ENCODE data around the gene NUP214. TPM values are rescaled to one million over a fixed set of nuclear protein-coding genes. Genes with fewer than 3 reads are reported as not detected.

The NUP214 gene
- total RNA-seq, 1 experiment from 2014 or later: 64.2 TPM

DNA sequence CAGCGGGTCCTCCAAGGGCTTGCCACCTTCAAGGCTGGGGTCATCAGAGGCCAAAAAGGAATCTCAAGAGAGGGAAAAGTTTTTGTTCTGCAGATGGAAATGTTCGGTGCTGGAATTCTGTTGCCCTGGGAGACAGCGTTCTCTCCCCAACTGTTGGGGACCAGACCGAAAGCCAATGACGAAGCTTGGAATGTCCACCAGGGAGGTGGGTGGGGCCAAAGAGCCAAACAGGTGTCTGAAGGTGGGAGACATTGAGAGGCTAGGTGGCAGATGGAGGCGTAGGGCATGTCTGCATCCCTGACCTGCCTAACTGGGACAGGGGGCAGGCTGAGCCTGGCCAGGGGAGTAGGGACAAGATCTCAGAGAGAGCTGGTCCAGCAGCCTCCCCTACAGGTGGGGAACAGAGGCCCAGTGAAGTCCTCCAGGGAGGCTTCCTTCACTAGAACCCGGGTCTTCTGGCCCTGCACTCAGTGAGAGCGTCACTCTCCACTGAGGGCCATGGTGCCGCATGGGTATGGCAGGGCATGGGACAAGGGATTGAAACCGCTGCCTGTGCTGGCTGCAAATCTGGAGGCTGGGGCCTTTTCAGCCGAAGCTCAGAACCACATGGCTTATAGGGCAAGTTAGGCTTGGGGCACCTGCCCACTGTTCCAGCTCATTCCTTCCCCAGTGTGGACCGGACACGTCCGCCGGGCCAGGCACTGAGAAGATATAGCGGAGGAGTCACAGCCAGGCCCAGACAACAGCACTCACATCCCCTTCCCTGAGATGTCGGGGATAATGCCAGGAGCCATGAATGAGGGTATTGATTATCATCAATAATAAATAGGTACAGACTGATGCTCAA, 156.0 kb downstream of the NUP214 start:
- H3K4me3 ChIP-seq (ENCODE audit: low read depth, low read length, poor library complexity, severe bottlenecking): no peak overlapping the region
- no TSS peak for BruUV-seq (replicated peaks)
- intact Hi-C loops (cut with micrococcal nuclease; ENCODE audit: unreplicated experiment): no loop called here
- no peaks in the 10 kb centered on the region for H3K9me3 ChIP-seq (ENCODE audit: low read depth, low read length, poor library complexity, severe bottlenecking)
- no peak for DNase-seq (ENCODE audit: low spot score)
- no peak overlapping the region for H3K27ac ChIP-seq (ENCODE audit: low read depth, low read length, poor library complexity, severe bottlenecking)
- peaks cover 11% of the 10 kb centered on the region for H3K4me1 ChIP-seq (ENCODE audit: insufficient read depth, low read length, poor library complexity, severe bottlenecking)
- peaks cover 19% of the 10 kb centered on the region for H3K27me3 ChIP-seq (replicated peaks; ENCODE audit: insufficient read depth, low read depth, low read length, poor library complexity)
- TF ChIP-seq CTCF (conservative IDR thresholded peaks at IDR 0.05; ENCODE audit: low read depth, low read length) (no peak), EZH2 (IDR thresholded peaks at IDR 0.05; ENCODE audit: borderline replicate concordance, low read depth, low read length, poor library complexity, severe bottlenecking) (no peak)
- H3K36me3 ChIP-seq (ENCODE audit: insufficient read depth, low read length, poor library complexity, severe bottlenecking): no peaks in the 10 kb centered on the region
- ChIA-PET POLR2A (ENCODE audit: low non-redundant PET) (no interaction called here), CTCF (no interaction called here)

- intact Hi-C loops (cut with micrococcal nuclease; ENCODE audit: unreplicated experiment): no loop called here
- ChIA-PET POLR2A (ENCODE audit: low non-redundant PET) (interaction anchor here (0.7 kb wide), 1 partner anchor 40 kb away, joined by 5 read pairs; no protein-coding TSS in a partner anchor), CTCF (no interaction called here)
- no TSS peak for BruUV-seq (replicated peaks)
- no peak overlapping the region for H3K27ac ChIP-seq (ENCODE audit: low read depth, low read length, poor library complexity, severe bottlenecking)
- H3K4me1 ChIP-seq (ENCODE audit: insufficient read depth, low read length, poor library complexity, severe bottlenecking): peaks cover 7% of the 10 kb centered on the region
- H3K4me3 ChIP-seq (ENCODE audit: low read depth, low read length, poor library complexity, severe bottlenecking): peak overlapping the region; percentile 43
- TF ChIP-seq EZH2 (IDR thresholded peaks at IDR 0.05; ENCODE audit: borderline replicate concordance, low read depth, low read length, poor library complexity, severe bottlenecking): no peak
- no peak for TF ChIP-seq CTCF (conservative IDR thresholded peaks at IDR 0.05; ENCODE audit: low read depth, low read length)
- no peaks in the 10 kb centered on the region for H3K9me3 ChIP-seq (ENCODE audit: low read depth, low read length, poor library complexity, severe bottlenecking)
- H3K36me3 ChIP-seq (ENCODE audit: insufficient read depth, low read length, poor library complexity, severe bottlenecking): no peaks in the 10 kb centered on the region
- H3K27me3 ChIP-seq (replicated peaks; ENCODE audit: insufficient read depth, low read depth, low read length, poor library complexity): peaks cover 19% of the 10 kb centered on the region
- DNase-seq (ENCODE audit: low spot score): no peak
These were observed 156.8 kb downstream of the NUP214 start for GRCh38 chr9:131282175-131282574.

DNA sequence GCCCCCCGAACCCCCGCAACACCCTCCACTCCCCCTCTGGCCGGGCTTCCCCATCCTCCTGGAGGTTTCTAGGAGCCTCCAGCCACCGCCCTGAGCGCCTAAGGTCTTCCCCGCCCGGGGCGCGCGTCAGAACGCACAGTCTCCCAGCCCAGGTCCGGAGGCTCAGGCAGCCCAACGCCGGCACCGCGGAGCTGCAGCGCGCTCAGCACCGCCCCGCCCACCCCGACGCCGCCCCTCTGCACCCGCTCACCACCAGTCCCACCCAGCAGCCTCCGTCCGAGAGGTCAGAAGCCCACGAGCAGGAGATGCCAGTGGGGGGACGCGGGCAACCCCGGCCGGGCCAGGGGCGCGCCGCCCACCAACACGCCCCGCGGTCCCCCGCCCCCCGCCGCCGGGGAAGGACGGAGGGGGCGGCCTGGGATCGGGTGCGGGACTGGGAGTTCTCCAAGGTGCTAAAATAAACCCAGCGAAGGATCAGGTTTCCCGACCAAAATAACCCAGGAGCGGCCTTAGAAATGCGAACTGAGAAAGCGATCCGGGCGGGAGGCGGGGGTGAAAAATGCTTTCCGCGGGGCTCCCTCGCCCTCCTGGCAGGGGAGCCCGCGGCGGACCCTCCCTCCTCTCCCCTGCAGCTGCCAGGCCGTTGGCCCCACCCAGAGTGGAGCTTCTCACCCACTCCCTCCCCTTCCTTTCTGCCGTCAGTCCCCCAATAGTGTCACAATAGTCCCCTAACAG, 157.5 kb downstream of the NUP214 start:
- no peaks in the 10 kb centered on the region for H3K9me3 ChIP-seq (ENCODE audit: low read depth, low read length, poor library complexity, severe bottlenecking)
- no peaks in the 10 kb centered on the region for H3K36me3 ChIP-seq (ENCODE audit: insufficient read depth, low read length, poor library complexity, severe bottlenecking)
- intact Hi-C loops (cut with micrococcal nuclease; ENCODE audit: unreplicated experiment): no loop called here
- peak overlapping the region; percentile 43 for H3K4me3 ChIP-seq (ENCODE audit: low read depth, low read length, poor library complexity, severe bottlenecking)
- TF ChIP-seq EZH2 (IDR thresholded peaks at IDR 0.05; ENCODE audit: borderline replicate concordance, low read depth, low read length, poor library complexity, severe bottlenecking): no peak
- TF ChIP-seq CTCF (conservative IDR thresholded peaks at IDR 0.05; ENCODE audit: low read depth, low read length): no peak
- ChIA-PET POLR2A (ENCODE audit: low non-redundant PET) (interaction anchor here (0.7 kb wide), 1 partner anchor 41 kb away, joined by 5 read pairs; no protein-coding TSS in a partner anchor), CTCF (no interaction called here)
- no TSS peak for BruUV-seq (replicated peaks)
- peaks cover 19% of the 10 kb centered on the region for H3K27me3 ChIP-seq (replicated peaks; ENCODE audit: insufficient read depth, low read depth, low read length, poor library complexity)
- peaks cover 4% of the 10 kb centered on the region for H3K4me1 ChIP-seq (ENCODE audit: insufficient read depth, low read length, poor library complexity, severe bottlenecking)
- DNase-seq (ENCODE audit: low spot score): no peak
- no peak overlapping the region for H3K27ac ChIP-seq (ENCODE audit: low read depth, low read length, poor library complexity, severe bottlenecking)

Other genes with a start within 250 kb of the NUP214 start
- not detected in 2 replicates for gene QRFP, start 228.8 kb upstream of the NUP214 start, total RNA-seq (2021)
- gene FIBCD1, start 186.3 kb upstream of the NUP214 start, total RNA-seq (2021): 0.19 TPM in 1 of 2 replicates, not detected in the other
- gene LAMC3, start 116.4 kb upstream of the NUP214 start, total RNA-seq (2021): 0.28 and 0.37 TPM in 2 replicates
- 5.6 and 6.5 TPM in 2 replicates for gene AIF1L, start 29.1 kb upstream of the NUP214 start, total RNA-seq (2021)
- gene FAM78A, start 150.9 kb downstream of the NUP214 start, total RNA-seq (2021): 0.84 and 1.7 TPM in 2 replicates
- gene PLPP7, start 164.1 kb downstream of the NUP214 start, total RNA-seq (2021): not detected in 2 replicates